Psoas muscle (tissue), 8 donors: ENCODE data around the gene SLC35F3. TPM values are rescaled to one million over a fixed set of nuclear protein-coding genes. Genes with fewer than 3 reads are reported as not detected.

Experiments used
- ATAC-seq, 4 donors: fragments of 200-7000 bp; cut with Tn5 transposase; one replicate each; pipeline ENCODE4 v1.9.1; 2020; ENCODE audit warnings: moderate library complexity in 3 of 4, mild to moderate bottlenecking in 2 of 4
- DNase-seq, 2 donors: peaks; one replicate each; pipeline ENCODE4 v3.0.0-alpha.2; 2020
- H3K27ac ChIP-seq: fragments of 200-600 bp; one replicate; pipeline ENCODE4 v1.8.0; 2022
- H3K27me3 ChIP-seq, 3 donors: fragments of 200-600 bp in 1 of 3; one replicate each; pipeline versions ENCODE4 v1.6.1 to v1.8.0; 2013 to 2022; ENCODE audit warnings: low read length in 2 of 3, mild to moderate bottlenecking in 2 of 3, moderate library complexity in 1 of 3; ENCODE audit not compliant: insufficient read depth in 3 of 3
- H3K36me3 ChIP-seq, 2 donors: fragments of 200-600 bp in 1 of 2; one replicate each; pipeline versions ENCODE4 v1.6.1 to v1.8.0; 2013 to 2022; ENCODE audit warnings: low read depth in 1 of 2, mild to moderate bottlenecking in 1 of 2, moderate library complexity in 1 of 2; ENCODE audit not compliant: insufficient read depth in 1 of 2
- H3K4me1 ChIP-seq: fragments of 200-600 bp; one replicate; pipeline ENCODE4 v1.8.0; 2022
- H3K4me3 ChIP-seq: fragments of 200-600 bp; one replicate; pipeline ENCODE4 v1.8.0; 2022; ENCODE audit warnings: mild to moderate bottlenecking
- H3K9me3 ChIP-seq: fragments of 200-600 bp; one replicate; pipeline ENCODE4 v1.8.0; 2022
- CTCF ChIP-seq: fragments of 200-600 bp; IDR thresholded peaks from one replicate; pipeline ENCODE4 v1.8.0; 2022; ENCODE audit warnings: antibody characterized with exemption
- WGBS, 3 donors: extraction: QIAGEN DNeasy Blood & Tissue Kit; methylation state at CpG; one replicate each; pipeline versions ENCODE4 v1.1.6 to v1.1.7; 2013; 5-methylcytosine and 5-hydroxymethylcytosine counted together
- intact Hi-C, 2 donors: fragments of 100-400 bp; cut with DNase I; formaldehyde crosslinking; loops; one replicate each; pipeline versions ENCODE4 v1.11.0 to v1.14.2; 2022
- polyA plus RNA-seq, 3 donors: library from polyadenylated mRNA; stranded (reverse); fragments of 200-250 nt; gene quantifications; one replicate each; pipeline ENCODE4 v1.2.3, GENCODE V29; 2013
- total RNA-seq, 4 donors: library from RNA; stranded (reverse); fragmentation: NEBNext Ultra II Directional in 2 of 4; extraction: Animal tissue kit (Norgen Biotek cat#: 25700) in 2 of 4; gene quantifications; one replicate each; pipeline versions ENCODE4 v1.2.1 to v1.2.4, GENCODE V29; 2021 to 2023
- donor health status: healthy with polysubstance abuse.
- donor health status: DM: no; HTN: no; CAD: no; lungs with moderate emphysema.
- donor health status: Bipolar disorder and iron deficiency.
- donor health status: healthy.
- donor health status: DM: yes; HTN: yes; CAD: no.
- donor health status: DM: no; HTN: no; CAD: no.
- donor health status: DM: no; HTN: no; CAD: no.
- donor health status: DM: yes; HTN: yes; CAD: no.

The SLC35F3 gene
- total and polyA plus RNA-seq, 7 donors, result 0.01 to 0.16 (median 0.10) TPM; not detected in 3

GRCh38 chr1:234289538-234290305 lies 385.2 kb downstream of the SLC35F3 start:
- Histone ChIP-seq H3K4me1 (no peaks in the 10 kb centered on the region), H3K27ac (no peak overlapping the region), H3K27me3 (peaks cover 0 to 2% (median 0%) of the 10 kb centered on the region in 3 donors), H3K4me3 (no peak overlapping the region), H3K9me3 (no peaks in the 10 kb centered on the region), H3K36me3 (no peaks in the 10 kb centered on the region)
- DNase-seq (no peak), ATAC-seq (no peak)
- WGBS, 3 donors, result 33 to 38% (median 35%) methylated on average over 2 of the region's 2 CpGs
- TF ChIP-seq CTCF, result no peak
- intact Hi-C loops, result no loop called here

GRCh38 chr1:234292011-234292410 lies 387.5 kb downstream of the SLC35F3 start:
- Histone ChIP-seq H3K9me3 (no peaks in the 10 kb centered on the region), H3K27me3 (peaks cover 0 to 2% (median 0%) of the 10 kb centered on the region in 3 donors), H3K4me3 (no peak overlapping the region), H3K27ac (no peak overlapping the region), H3K4me1 (no peaks in the 10 kb centered on the region), H3K36me3 (no peaks in the 10 kb centered on the region)
- TF ChIP-seq CTCF, result no peak
- intact Hi-C loops, result no loop called here
- no peak for DNase-seq
- no peak for ATAC-seq
- WGBS, 3 donors, result 93 to 96% (median 95%) methylated on average over 4 of the region's 4 CpGs

DNA sequence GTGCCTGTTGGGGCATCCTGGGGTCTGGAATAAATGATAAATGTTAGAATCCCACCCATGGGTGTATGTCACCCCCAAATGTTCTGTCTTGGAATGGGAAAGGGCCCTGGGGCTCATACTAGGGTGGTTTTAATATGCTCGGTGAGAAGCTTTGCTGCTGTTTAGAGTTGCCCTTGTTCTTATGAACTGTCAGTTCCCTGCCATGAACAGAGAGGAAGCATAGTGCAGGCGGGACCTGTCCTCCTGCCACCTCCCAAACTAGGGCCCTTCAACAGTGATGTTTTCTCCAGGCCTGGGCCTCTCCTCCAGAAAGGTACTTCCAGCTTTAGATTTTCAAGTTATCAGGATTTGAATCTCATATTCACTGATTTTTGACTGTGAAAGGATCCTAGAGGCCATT lies 388.1 kb downstream of the SLC35F3 start:
- DNase-seq (no peak), ATAC-seq (no peak)
- peaks cover 0 to 2% (median 0%) of the 10 kb centered on the region in 3 donors for H3K27me3 ChIP-seq
- WGBS, 3 donors, result 92 to 94% (median 94%) methylated on average over 2 of the region's 2 CpGs
- H3K4me1 ChIP-seq, result no peaks in the 10 kb centered on the region
- no peaks in the 10 kb centered on the region for H3K36me3 ChIP-seq
- no peak for TF ChIP-seq CTCF
- H3K27ac ChIP-seq, result no peak overlapping the region
- no peaks in the 10 kb centered on the region for H3K9me3 ChIP-seq
- no peak overlapping the region for H3K4me3 ChIP-seq
- intact Hi-C loops, result no loop called here

DNA sequence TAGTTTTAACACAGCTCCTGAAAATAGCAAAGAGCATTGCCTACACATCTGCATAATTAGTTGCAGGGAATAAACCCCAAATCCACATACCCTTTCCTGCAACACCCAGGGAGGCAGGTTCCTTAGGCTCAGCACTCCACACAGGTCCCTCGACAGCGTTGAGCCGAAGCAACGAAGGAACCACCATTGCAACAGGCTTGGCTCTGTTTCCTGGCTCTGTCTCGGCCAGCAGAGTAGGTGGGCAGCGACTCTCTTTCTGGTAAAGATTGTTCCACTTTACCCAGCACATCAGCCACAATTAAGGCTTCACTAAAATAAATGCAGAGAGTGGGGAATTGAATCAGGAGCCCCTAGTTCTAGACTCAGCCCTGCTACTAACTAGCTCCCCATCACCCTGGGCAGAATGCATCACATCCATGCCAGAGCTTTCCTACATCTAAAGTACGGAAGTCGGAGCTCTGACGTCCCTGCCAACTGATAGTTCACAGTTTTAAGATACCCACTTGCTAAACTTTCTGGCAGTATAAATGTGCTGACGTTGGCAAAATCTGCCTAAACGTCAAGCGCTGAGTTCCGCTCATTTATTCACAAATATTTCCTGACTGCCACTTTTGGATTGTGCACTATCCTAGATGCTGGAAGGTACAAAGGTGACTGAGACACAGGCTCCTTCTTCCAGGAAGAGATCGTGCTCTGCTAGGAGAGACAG lies 389.8 kb downstream of the SLC35F3 start:
- 48 to 62% (median 57%) methylated on average over 14 of the region's 14 CpGs for WGBS, 3 donors

More for the DNA sequence above, 389.8 kb downstream of the SLC35F3 start:
- Histone ChIP-seq H3K27ac (no peak overlapping the region), H3K4me3 (no peak overlapping the region), H3K36me3 (no peaks in the 10 kb centered on the region), H3K9me3 (no peaks in the 10 kb centered on the region), H3K27me3 (peaks cover 0 to 2% (median 0%) of the 10 kb centered on the region in 3 donors), H3K4me1 (no peaks in the 10 kb centered on the region)
- no peak for TF ChIP-seq CTCF
- ATAC-seq (no peak), DNase-seq (no peak)
- intact Hi-C loops, result no loop called here
